ENCODE measurements around the gene GRIP2. TPM values are rescaled to one million over a fixed set of nuclear protein-coding genes. Genes with fewer than 3 reads are reported as not detected.

The GRIP2 gene
- total RNA-seq, 1 donor from 2014 or later: not detected

- H3K36me3 Mint-ChIP-seq (ENCODE audit: low read depth): peaks cover 43% of the 10 kb centered on the region
- no peaks in the 10 kb centered on the region for H3K27me3 Mint-ChIP-seq (ENCODE audit: low read depth)
- no peak overlapping the region for H3K27ac Mint-ChIP-seq
Observed at GRCh38 chr3:14445773-14446172, 94.4 kb downstream of the GRIP2 start.

DNA sequence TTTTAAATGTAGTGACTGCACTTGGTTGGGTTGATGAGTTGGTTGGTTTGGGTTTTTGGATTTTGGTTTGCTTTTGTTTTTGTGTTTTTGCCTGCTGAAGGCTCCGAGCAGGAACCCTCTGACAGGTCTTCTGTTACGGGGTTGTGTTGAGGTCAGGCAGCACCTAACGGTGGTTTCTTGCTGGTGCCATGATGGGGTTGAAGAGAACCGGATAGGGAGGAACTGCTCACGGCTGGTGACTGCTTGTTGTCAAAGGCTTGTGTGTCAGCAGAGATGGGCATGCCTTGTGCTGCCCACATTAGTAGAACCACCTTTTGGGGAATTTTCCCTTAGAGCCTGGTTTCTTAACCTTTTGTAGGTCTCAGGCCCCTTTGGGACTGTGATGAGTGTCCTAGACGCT is 95.8 kb downstream of the GRIP2 start:
- intact Hi-C loops (cut with micrococcal nuclease): no loop called here
- H3K4me1 Mint-ChIP-seq (ENCODE audit: low read depth): peaks cover 4% of the 10 kb centered on the region
- H3K36me3 Mint-ChIP-seq (ENCODE audit: low read depth): peaks cover 42% of the 10 kb centered on the region
- H3K9me3 Mint-ChIP-seq: no peaks in the 10 kb centered on the region
- no peaks in the 10 kb centered on the region for H3K27me3 Mint-ChIP-seq (ENCODE audit: low read depth)
- no peak overlapping the region for H3K27ac Mint-ChIP-seq
- H3K4me3 Mint-ChIP-seq (ENCODE audit: low read depth): no peak overlapping the region
- no peak for DNase-seq (ENCODE audit: low spot score)

More at GRCh38 chr3:14445773-14446172, 94.4 kb downstream of the GRIP2 start:
- intact Hi-C loops (cut with micrococcal nuclease): no loop called here
- no peaks in the 10 kb centered on the region for H3K4me1 Mint-ChIP-seq (ENCODE audit: low read depth)
- H3K4me3 Mint-ChIP-seq (ENCODE audit: low read depth): no peak overlapping the region
- no peak for DNase-seq (ENCODE audit: low spot score)
- no peaks in the 10 kb centered on the region for H3K9me3 Mint-ChIP-seq

DNA sequence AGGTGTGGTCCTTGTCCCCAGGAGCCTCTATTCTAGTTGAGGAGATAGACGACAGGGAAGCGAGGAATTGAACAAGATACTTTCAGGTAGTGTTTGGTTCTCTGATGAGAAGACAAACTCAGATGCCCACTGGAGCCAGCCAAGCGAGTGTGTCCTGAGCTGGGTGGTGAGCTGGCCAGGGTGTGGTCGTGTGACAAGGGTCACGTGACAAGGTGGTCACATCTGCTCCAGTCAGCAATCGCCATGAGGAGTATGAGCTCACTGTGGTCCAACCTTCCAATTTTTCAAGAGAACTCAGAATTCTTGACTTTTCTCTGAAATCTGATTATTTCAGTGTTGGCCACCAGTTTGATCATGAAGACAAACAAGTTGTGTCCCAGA is 98.2 kb downstream of the GRIP2 start:
- Mint-ChIP-seq H3K9me3 (no peaks in the 10 kb centered on the region), H3K27ac (no peak overlapping the region), H3K4me1 (ENCODE audit: low read depth) (peaks cover 6% of the 10 kb centered on the region), H3K4me3 (ENCODE audit: low read depth) (no peak overlapping the region), H3K36me3 (ENCODE audit: low read depth) (peaks cover 23% of the 10 kb centered on the region), H3K27me3 (ENCODE audit: low read depth) (no peaks in the 10 kb centered on the region)
- DNase-seq (ENCODE audit: low spot score): no peak
- intact Hi-C loops (cut with micrococcal nuclease): no loop called here

- Mint-ChIP-seq H3K4me1 (ENCODE audit: low read depth) (peaks cover 8% of the 10 kb centered on the region), H3K36me3 (ENCODE audit: low read depth) (peaks cover 22% of the 10 kb centered on the region), H3K27me3 (ENCODE audit: low read depth) (no peaks in the 10 kb centered on the region), H3K27ac (no peak overlapping the region), H3K9me3 (no peaks in the 10 kb centered on the region), H3K4me3 (ENCODE audit: low read depth) (no peak overlapping the region)
- no peak for DNase-seq (ENCODE audit: low spot score)
- intact Hi-C loops (cut with micrococcal nuclease): no loop called here
Observed at GRCh38 chr3:14441240-14441919, 98.8 kb downstream of the GRIP2 start.

DNA sequence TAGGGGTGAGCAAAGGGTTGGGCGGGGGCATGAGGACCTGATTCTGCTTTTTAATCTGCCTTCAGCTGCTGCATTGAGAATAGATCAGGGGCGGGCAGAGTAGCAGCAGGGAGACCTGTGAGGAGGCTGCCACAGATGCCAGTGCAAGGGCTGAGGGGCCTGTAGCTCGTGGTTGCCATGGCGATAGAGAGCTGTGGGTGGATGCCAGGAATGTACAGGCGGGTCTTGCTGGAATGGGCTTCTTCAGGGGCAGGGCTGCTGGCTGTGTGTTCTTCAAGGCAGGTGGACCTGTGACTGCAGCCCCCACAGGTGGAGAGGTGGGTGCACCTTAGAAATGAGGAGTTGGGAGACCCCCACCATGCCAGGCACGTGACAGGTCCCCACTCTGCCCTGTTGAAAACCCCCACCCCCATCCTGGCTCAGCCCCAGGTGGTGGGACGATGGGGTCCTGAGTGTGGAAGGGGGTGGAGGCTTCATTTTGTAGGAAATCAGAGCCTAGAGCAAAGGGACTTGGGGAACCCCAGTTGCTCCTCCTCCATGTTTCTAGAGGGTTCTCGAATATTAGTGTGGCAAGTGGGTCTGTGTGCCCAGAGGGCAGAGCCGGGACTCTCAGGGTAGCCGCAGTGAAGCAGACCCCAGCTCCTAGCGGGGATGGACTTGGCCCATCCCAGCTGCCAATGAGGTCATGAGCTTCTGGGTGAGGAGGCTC is 99.5 kb downstream of the GRIP2 start:
- intact Hi-C loops (cut with micrococcal nuclease): no loop called here
- H3K9me3 Mint-ChIP-seq: no peaks in the 10 kb centered on the region
- no peak overlapping the region for H3K4me3 Mint-ChIP-seq (ENCODE audit: low read depth)
- DNase-seq (ENCODE audit: low spot score): no peak
- peaks cover 8% of the 10 kb centered on the region for H3K4me1 Mint-ChIP-seq (ENCODE audit: low read depth)
- H3K36me3 Mint-ChIP-seq (ENCODE audit: low read depth): peaks cover 15% of the 10 kb centered on the region
- no peak overlapping the region for H3K27ac Mint-ChIP-seq
- no peaks in the 10 kb centered on the region for H3K27me3 Mint-ChIP-seq (ENCODE audit: low read depth)

DNA sequence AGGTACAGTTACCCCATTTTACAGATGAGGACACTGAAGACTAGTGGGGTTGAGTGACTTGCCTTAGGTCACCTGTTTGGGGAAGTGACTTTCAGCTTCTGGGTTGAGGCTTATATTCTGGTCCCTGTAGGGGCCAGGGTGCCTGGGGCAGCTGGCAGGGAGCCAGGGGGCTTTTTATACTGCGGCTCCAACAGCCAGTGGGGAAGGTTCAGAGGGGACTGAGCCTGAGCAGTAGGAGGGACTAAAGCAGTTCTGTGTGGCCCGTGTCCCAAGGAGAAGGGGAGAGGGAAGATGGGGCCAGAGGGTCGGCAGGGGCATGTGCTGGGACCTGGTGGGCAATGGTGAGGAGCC is 100.0 kb downstream of the GRIP2 start:
- Mint-ChIP-seq H3K27me3 (ENCODE audit: low read depth) (no peaks in the 10 kb centered on the region), H3K9me3 (no peaks in the 10 kb centered on the region), H3K36me3 (ENCODE audit: low read depth) (peaks cover 11% of the 10 kb centered on the region), H3K4me1 (ENCODE audit: low read depth) (peaks cover 8% of the 10 kb centered on the region), H3K4me3 (ENCODE audit: low read depth) (no peak overlapping the region), H3K27ac (no peak overlapping the region)
- DNase-seq (ENCODE audit: low spot score): no peak
- intact Hi-C loops (cut with micrococcal nuclease): no loop called here

DNA sequence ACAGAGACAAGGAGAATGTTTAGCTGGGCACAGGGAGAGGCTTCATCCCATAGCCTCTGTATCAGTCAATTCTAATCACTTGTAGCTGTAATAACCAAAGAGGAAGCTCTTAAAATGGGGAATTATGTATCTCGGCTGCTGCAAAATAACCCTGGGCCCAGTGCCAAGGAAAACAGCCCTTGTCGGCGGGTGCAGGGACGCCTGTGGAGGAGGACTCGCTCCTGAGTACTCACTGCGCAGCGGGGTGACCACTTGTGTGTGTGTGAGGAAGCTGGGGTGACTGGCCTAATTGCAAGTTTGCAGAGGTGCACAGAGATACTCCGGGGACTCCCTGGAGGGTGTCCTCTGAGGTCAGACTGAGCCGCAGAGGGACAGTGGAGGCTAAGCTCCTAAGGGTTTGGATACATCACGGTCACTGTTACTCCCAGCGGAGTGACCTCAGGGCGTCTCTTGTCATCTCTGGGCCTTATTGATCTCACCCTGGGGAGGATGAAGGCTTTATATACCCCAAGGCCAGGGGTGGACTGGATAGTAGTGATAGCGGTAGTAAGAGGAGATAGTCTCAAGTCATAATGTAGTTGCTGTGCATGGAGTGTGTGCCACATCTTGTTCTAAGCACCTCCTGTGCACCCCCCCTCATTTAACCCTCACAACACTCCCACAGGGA is 100.5 kb downstream of the GRIP2 start:
- Mint-ChIP-seq H3K4me1 (ENCODE audit: low read depth) (peaks cover 12% of the 10 kb centered on the region), H3K9me3 (no peaks in the 10 kb centered on the region), H3K36me3 (ENCODE audit: low read depth) (peaks cover 10% of the 10 kb centered on the region), H3K27me3 (ENCODE audit: low read depth) (no peaks in the 10 kb centered on the region), H3K27ac (no peak overlapping the region), H3K4me3 (ENCODE audit: low read depth) (no peak overlapping the region)
- intact Hi-C loops (cut with micrococcal nuclease): no loop called here
- no peak for DNase-seq (ENCODE audit: low spot score)

Other genes starting within 250 kb of the GRIP2 start
- gene SLC6A6, start 137.7 kb downstream of the GRIP2 start, total RNA-seq: 55.1 and 55.8 TPM in 2 replicates
- gene CCDC174, start 111.4 kb upstream of the GRIP2 start, total RNA-seq: 15.0 and 18.8 TPM in 2 replicates
- 0.07 and 0.16 TPM in 2 replicates for gene C3orf20, start 134.8 kb upstream of the GRIP2 start, total RNA-seq